Measurements from ENCODE around the gene EDC3.

DNA sequence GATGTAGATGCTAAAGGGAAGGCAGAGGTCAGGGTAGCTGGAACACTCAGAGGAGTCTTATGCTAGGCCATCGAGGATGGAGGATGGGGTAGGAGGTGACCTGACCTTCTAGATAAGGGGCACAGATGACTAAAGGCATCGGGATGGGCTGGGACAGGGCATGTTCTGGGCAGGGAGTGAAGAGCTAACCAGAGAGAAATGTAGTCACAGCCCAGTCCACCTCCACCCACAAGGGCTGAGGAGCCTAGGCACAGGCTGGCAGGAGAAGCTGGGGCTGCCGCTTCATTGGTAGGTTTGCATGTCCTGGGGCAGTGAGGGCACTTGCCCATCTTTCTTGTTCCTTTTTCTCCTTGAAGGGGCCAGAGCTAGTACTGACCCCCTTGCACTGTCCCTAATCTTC is 67.6 kb downstream of the EDC3 start:
- TF ChIP-seq, protein P1, sequence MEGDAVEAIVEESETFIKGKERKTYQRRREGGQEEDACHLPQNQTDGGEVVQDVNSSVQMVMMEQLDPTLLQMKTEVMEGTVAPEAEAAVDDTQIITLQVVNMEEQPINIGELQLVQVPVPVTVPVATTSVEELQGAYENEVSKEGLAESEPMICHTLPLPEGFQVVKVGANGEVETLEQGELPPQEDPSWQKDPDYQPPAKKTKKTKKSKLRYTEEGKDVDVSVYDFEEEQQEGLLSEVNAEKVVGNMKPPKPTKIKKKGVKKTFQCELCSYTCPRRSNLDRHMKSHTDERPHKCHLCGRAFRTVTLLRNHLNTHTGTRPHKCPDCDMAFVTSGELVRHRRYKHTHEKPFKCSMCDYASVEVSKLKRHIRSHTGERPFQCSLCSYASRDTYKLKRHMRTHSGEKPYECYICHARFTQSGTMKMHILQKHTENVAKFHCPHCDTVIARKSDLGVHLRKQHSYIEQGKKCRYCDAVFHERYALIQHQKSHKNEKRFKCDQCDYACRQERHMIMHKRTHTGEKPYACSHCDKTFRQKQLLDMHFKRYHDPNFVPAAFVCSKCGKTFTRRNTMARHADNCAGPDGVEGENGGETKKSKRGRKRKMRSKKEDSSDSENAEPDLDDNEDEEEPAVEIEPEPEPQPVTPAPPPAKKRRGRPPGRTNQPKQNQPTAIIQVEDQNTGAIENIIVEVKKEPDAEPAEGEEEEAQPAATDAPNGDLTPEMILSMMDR (IDR thresholded peaks at IDR 0.05), result no peak
- no peak for TF ChIP-seq POLR2A (IDR thresholded peaks at IDR 0.05)
